ENCODE data around the gene LAMC1. TPM values are rescaled to one million over a fixed set of nuclear protein-coding genes. Genes with fewer than 3 reads are reported as not detected.

Gene LAMC1
- total and polyA plus RNA-seq, 2 of the 4 experiments (the other 2 are of a cell fraction), result 249 to 394 TPM

DNA sequence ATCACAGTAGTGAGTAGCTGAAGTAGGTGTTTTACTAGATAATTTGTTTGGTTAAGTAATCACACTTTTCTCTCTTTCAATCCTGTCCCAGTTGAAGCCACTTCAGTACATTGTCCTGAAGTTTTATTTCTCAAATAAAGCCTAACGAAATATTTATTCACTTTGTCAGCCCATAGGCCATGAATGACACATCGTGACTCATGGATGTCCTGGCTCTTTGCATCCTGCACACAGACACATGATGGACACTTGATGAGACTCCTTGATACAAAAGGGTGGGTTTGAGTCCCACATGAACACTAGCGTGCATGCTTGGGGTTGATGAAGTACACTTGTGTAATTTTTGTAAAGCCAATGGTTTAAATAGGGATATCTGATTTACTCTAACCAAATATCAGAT lies 140.1 kb downstream of the LAMC1 start:
- intact Hi-C loops (cut with micrococcal nuclease) (no loop called here), in situ Hi-C loops (cut with MboI; ENCODE audit: low sequenced_read_pairs) (no loop called here), dilution Hi-C loops (cut with HindIII; ENCODE audit: low sequenced_read_pairs, unreplicated experiment) (no loop called here)
- peak overlapping the region; percentile 63 for H3K23ac ChIP-seq (ENCODE audit: low read depth, low read length)
- H3K4me3 ChIP-seq (ENCODE audit: insufficient read depth, low read depth, low read length), result no peak overlapping the region
- CTCF ChIA-PET, result no interaction called here
- peak; percentile 69 for ATAC-seq (ENCODE audit: low read depth)
- peak; percentile 95 for DNase-seq
- H3K9ac ChIP-seq (ENCODE audit: low read depth, low read length), result no peak overlapping the region
- no CpG with 5 or more reads among the region's 3 CpGs for WGBS, 2 experiments (ENCODE audit: extremely low coverage in 2 of 2, insufficient read length in 1 of 2)
- peak overlapping the region; percentile 11; the same call in 1 of the 2 replicates for H4K5ac ChIP-seq (ENCODE audit: low read depth, low read length)
- no peaks in the 10 kb centered on the region for H3K9me3 ChIP-seq (ENCODE audit: control insufficient read depth, insufficient read depth, low read length)
- H2BK5ac ChIP-seq (ENCODE audit: low read depth, low read length, poor library complexity, severe bottlenecking), result peak overlapping the region; percentile 61
- no peaks in the 10 kb centered on the region for H3K79me1 ChIP-seq (ENCODE audit: low read depth in 1 of 2, low read length in 2 of 2)
- no peak overlapping the region for H2AFZ ChIP-seq (replicated peaks; ENCODE audit: low read length, poor library complexity)
- H3K27ac ChIP-seq (ENCODE audit: insufficient read depth, low read length), result no peak overlapping the region; the same call in 1 of the 2 replicates
- POLR2A ChIA-PET (ENCODE audit: unreplicated experiment), result no interaction called here
- H2BK20ac ChIP-seq (ENCODE audit: low read depth, low read length), result peak overlapping the region; percentile 87
- peak overlapping the region; percentile 6; the same call in 1 of the 2 replicates for H3K4me2 ChIP-seq (ENCODE audit: low read depth, low read length)
- no peaks in the 10 kb centered on the region for H3K27me3 ChIP-seq (ENCODE audit: control insufficient read depth, insufficient read depth, low read length)
- peak overlapping the region; percentile 93 for H2BK120ac ChIP-seq (ENCODE audit: low read depth, low read length)
- peaks cover 5% of the 10 kb centered on the region for H3K9me1 ChIP-seq (ENCODE audit: insufficient read depth, low read length)
- H4K8ac ChIP-seq (ENCODE audit: low read depth in 2 of 2, low read length in 2 of 2), result peak overlapping the region; percentile 16 to 62
- peak overlapping the region; percentile 66 for H3K14ac ChIP-seq (replicated peaks; ENCODE audit: low read depth, low read length)
- H2BK15ac ChIP-seq (ENCODE audit: low read depth, low read length), result peak overlapping the region; percentile 37; the same call in 1 of the 3 replicates
- no peaks in the 10 kb centered on the region for H3K36me3 ChIP-seq (ENCODE audit: control insufficient read depth, insufficient read depth, low read length)
- no peak for TF ChIP-seq RFX5 (IDR thresholded peaks at IDR 0.05; ENCODE audit: low read depth, low read length)
- TF ChIP-seq, protein P1, sequence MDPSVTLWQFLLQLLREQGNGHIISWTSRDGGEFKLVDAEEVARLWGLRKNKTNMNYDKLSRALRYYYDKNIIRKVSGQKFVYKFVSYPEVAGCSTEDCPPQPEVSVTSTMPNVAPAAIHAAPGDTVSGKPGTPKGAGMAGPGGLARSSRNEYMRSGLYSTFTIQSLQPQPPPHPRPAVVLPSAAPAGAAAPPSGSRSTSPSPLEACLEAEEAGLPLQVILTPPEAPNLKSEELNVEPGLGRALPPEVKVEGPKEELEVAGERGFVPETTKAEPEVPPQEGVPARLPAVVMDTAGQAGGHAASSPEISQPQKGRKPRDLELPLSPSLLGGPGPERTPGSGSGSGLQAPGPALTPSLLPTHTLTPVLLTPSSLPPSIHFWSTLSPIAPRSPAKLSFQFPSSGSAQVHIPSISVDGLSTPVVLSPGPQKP (IDR thresholded peaks at IDR 0.05; ENCODE audit: borderline replicate concordance, low read depth, low read length), result no peak
- TF ChIP-seq CHD1 (IDR thresholded peaks at IDR 0.05; ENCODE audit: low read depth, low read length), result no peak
- TF ChIP-seq RAD21 (IDR thresholded peaks at IDR 0.05; ENCODE audit: low read length), result no peak
- TF ChIP-seq BHLHE40 (IDR thresholded peaks at IDR 0.05; ENCODE audit: low read depth, low read length), result no peak; the same call in 1 of the 2 replicates
- peak; percentile 9; the same call in 1 of the 2 replicates for TF ChIP-seq CEBPB (IDR thresholded peaks at IDR 0.05; ENCODE audit: low read depth, low read length)
- TF ChIP-seq MAZ (IDR thresholded peaks at IDR 0.05; ENCODE audit: borderline replicate concordance, low read depth, low read length), result no peak
- TF ChIP-seq SMC3 (IDR thresholded peaks at IDR 0.05; ENCODE audit: low read depth, low read length), result no peak
- TF ChIP-seq POLR2A (IDR thresholded peaks at IDR 0.05; ENCODE audit: low read depth, low read length), result no peak
- no peak for TF ChIP-seq MAFK (IDR thresholded peaks at IDR 0.05; ENCODE audit: low read depth, low read length)
- TF ChIP-seq FOS (IDR thresholded peaks at IDR 0.05; ENCODE audit: low read depth, low read length), result peak; percentile 84
- peak; percentile 49 for TF ChIP-seq RCOR1 (IDR thresholded peaks at IDR 0.05; ENCODE audit: insufficient replicate concordance, low read length)
- TF ChIP-seq, protein P2, sequence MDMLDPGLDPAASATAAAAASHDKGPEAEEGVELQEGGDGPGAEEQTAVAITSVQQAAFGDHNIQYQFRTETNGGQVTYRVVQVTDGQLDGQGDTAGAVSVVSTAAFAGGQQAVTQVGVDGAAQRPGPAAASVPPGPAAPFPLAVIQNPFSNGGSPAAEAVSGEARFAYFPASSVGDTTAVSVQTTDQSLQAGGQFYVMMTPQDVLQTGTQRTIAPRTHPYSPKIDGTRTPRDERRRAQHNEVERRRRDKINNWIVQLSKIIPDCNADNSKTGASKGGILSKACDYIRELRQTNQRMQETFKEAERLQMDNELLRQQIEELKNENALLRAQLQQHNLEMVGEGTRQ (IDR thresholded peaks at IDR 0.05; ENCODE audit: low read depth, low read length), result no peak
- TF ChIP-seq, protein P3, sequence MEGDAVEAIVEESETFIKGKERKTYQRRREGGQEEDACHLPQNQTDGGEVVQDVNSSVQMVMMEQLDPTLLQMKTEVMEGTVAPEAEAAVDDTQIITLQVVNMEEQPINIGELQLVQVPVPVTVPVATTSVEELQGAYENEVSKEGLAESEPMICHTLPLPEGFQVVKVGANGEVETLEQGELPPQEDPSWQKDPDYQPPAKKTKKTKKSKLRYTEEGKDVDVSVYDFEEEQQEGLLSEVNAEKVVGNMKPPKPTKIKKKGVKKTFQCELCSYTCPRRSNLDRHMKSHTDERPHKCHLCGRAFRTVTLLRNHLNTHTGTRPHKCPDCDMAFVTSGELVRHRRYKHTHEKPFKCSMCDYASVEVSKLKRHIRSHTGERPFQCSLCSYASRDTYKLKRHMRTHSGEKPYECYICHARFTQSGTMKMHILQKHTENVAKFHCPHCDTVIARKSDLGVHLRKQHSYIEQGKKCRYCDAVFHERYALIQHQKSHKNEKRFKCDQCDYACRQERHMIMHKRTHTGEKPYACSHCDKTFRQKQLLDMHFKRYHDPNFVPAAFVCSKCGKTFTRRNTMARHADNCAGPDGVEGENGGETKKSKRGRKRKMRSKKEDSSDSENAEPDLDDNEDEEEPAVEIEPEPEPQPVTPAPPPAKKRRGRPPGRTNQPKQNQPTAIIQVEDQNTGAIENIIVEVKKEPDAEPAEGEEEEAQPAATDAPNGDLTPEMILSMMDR (conservative IDR thresholded peaks at IDR 0.05; ENCODE audit: low read depth, low read length), result no peak
- no peak for TF ChIP-seq MXI1 (IDR thresholded peaks at IDR 0.05; ENCODE audit: borderline replicate concordance, low read depth, low read length)
- TF ChIP-seq NFE2L2 (IDR thresholded peaks at IDR 0.05; ENCODE audit: low read depth, low read length), result no peak
- peak overlapping the region; percentile 79 for H4K91ac ChIP-seq (ENCODE audit: insufficient read depth, low read depth, low read length)
- H2AK9ac ChIP-seq (replicated peaks; ENCODE audit: low read depth, low read length, poor library complexity), result no peak overlapping the region
- peak overlapping the region; percentile 12; the same call in 1 of the 2 replicates for H3K18ac ChIP-seq (ENCODE audit: low read depth, low read length)
- H2AK5ac ChIP-seq (ENCODE audit: low read depth, low read length), result peak overlapping the region; percentile 57
- peaks cover 8% of the 10 kb centered on the region for H3K4me1 ChIP-seq (ENCODE audit: control insufficient read depth, insufficient read depth, low read length)
- peak overlapping the region; percentile 76 for H3K4ac ChIP-seq (ENCODE audit: low read depth, low read length)
- BruUV-seq (replicated peaks), result no TSS peak
- H3K56ac ChIP-seq (ENCODE audit: extremely low read depth, insufficient read depth, low read length), result peak overlapping the region; percentile 5; the same call in 1 of the 2 replicates
- no peaks in the 10 kb centered on the region for H4K20me1 ChIP-seq (ENCODE audit: insufficient read depth, low read length)

Measured in IMR-90 (cell line).